GM21619 (cell line): Measurements from ENCODE around the gene PSAP.

Experiments used
- ATAC-seq: cut with Tn5 transposase; IDR thresholded peaks from one replicate; pipeline ENCODE4 v1.9.1; 2021; ENCODE audit not compliant: unreplicated experiment

The PSAP gene

GRCh38 chr10:71810048-71810750 lies 40.9 kb downstream of the PSAP start:
- no peak for ATAC-seq

GRCh38 chr10:71809628-71810027 lies 41.4 kb downstream of the PSAP start:
- ATAC-seq: no peak

GRCh38 chr10:71807557-71808510 lies 43.2 kb downstream of the PSAP start:
- no peak for ATAC-seq

- ATAC-seq: no peak
Observed at GRCh38 chr10:71806704-71807556, 44.1 kb downstream of the PSAP start.

DNA sequence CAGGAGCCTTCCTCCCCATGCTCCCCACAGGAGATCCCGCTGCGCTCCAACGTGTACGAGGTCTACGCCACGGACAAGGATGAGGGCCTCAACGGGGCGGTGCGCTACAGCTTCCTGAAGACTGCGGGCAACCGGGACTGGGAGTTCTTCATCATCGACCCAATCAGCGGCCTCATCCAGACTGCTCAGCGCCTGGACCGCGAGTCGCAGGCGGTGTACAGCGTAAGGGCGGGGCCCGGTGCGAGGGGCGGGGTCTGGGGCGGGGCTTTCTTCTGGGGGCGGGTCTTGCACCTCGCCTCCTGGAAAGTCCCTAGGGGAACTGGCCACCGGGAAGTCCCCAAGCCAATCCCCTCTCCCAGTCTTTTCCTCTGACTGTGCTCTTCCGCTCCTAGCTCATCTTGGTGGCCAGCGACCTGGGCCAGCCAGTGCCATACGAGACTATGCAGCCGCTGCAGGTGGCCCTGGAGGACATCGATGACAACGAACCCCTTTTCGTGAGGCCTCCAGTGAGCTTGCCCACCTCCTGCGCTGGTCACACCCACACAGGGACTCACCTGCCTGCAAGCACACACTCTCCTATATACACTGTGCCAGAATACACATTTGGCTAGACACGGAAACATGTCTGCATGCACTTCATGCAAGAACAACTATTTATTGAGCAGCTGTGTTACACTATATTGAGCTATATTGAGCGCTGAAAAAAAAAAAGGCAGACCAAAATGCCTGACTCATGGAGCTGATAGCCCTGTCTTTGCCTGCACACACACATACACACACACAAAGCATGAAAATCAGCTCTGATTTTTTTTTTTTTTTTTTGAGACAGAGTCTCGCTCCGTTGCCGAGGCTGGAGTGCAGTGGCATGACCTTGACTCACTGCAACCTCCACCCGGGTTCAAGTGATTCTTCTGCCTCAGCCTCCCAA lies 45.0 kb downstream of the PSAP start:
- ATAC-seq: no peak

- no peak for ATAC-seq
Observed at GRCh38 chr10:71804077-71804476, 47.0 kb downstream of the PSAP start.

DNA sequence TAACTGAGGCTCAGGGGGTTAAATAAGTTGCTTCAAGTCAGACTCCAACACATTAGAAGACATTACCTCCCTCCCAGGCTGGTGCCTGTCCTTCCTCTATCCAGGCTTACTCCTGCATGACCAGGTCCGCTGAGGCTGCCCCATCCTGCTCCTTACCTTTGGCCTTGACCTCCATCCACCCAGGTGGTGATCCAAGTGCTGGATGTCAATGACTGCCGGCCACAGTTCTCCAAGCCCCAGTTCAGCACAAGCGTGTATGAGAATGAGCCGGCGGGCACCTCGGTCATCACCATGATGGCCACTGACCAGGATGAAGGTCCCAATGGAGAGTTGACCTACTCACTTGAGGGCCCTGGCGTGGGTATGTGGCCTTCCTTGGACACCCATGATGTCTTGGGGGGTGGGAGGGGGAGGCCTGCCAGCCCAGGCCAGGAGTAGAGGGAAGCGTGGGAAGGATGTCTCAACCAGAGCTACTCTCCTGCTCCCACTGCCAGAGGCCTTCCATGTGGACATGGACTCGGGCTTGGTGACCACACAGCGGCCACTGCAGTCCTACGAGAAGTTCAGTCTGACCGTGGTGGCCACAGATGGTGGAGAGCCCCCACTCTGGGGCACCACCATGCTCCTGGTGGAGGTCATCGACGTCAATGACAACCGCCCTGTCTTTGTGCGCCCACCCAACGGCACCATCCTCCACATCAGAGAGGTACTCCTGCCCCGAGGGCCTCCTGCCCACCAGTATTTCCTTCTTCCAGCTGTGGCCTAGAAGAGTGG lies 48.1 kb downstream of the PSAP start:
- no peak for ATAC-seq

GRCh38 chr10:71802235-71802634 lies 48.8 kb downstream of the PSAP start:
- no peak for ATAC-seq

DNA sequence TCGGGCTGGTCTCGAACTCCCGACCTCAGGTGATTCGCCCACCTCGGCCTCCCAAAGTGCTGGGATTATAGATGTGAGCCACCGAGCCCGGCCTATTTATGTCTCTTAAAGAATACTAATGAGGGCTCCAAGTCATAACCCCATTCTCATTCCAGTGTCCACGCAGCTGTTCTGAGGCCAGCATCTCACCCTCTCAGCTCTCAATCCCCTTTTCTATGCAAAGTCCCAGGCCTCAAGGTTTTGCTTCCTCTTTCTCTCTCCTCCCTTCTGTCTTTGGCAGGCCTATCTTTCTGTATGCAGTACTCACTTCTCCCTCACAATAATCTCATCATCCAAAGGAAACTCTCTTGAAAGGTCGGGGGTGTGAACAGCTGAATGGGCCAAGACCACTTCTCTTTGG lies 49.7 kb downstream of the PSAP start:
- ATAC-seq: peak; percentile 74

GRCh38 chr10:71799608-71800453 lies 51.2 kb downstream of the PSAP start:
- ATAC-seq: no peak

GRCh38 chr10:71799112-71799511 lies 51.9 kb downstream of the PSAP start:
- no peak for ATAC-seq

GRCh38 chr10:71798308-71798624 lies 52.8 kb downstream of the PSAP start:
- ATAC-seq: no peak

DNA sequence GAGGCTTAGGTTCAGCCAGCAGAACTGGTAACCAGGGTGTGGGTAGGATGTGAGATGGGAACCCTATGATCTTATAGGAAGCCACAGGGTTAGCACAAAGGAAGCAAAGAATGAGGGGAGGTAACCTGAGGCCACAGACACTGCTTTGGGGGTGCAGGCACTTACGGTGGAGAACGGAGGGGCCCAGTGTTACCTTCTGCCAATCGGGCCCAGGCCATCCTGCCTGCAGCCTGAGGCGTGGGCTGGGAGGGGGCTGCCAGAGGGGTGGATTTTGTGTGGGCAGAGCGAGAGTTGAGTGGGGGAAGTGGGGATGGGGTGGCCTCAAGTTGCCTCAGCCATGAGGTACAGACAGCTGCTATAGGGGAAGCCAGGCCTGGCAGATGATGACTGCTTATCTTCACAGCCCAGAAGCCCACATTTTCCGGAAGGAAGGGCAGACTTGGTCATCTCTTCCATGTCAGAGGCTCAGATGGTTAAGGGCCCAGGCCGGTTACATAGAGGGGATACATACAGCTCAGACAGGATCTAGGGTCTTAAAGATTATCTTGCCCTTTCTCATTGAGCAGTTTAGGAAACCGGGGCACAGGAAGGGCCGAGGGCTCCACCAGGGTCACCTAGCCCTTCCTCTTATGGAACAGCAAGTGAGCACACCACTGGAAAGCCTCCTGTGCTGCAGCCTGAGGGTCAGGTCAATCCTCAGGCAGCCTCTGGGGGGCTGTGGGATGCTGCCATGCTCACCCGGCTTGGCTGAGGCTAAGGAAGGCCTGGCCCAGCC lies 53.3 kb downstream of the PSAP start:
- ATAC-seq: no peak

DNA sequence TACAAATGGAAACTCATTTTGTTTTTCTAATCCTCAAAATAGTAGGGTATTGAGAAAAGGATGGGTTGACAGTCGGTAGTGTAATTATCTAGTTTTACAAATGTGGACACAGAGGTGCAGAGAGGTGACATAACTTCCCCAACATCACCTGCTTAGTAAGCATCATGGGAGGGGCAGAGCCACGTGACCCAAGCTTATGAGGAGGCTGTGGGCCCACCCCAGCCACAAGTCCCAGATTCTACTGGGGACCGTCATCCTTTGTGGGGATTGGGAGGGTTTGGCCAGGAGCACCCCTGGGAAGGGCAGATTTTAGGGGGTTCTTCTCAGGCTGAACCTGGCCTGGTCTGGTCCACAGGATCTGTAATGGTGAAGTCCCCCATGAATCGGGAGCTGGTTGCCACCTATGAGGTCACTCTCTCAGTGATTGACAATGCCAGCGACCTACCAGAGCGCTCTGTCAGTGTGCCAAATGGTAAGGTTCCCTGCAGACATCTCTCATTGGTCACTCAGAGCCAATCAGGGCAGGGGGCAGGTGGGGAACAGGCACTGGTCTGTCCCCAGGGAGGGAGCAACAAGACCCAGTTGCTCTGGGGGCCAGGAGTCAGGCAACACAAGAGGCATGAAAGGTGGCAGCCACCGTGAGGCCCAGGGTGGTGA lies 54.2 kb downstream of the PSAP start:
- no peak for ATAC-seq

DNA sequence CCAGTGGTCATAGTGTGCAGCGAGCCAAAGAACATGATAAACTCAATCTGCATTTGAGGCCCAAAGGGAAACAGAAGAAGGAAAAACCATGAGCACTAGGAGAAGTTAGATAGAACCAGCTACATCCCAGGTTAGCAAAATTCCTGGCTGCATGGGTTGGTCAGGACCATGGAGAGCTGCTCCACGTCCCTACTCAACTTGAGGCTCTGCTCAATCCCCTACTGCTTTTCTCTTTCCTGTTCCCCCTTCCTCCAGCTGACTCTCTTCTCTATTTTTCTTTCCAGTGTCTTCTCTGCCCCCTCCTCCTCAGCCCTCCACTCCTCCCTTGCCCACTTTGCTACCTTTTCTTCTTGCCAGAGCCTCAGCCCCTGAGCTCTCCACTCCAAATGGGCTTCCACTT lies 55.8 kb downstream of the PSAP start:
- no peak for ATAC-seq

GRCh38 chr10:71790749-71791440 lies 60.2 kb downstream of the PSAP start:
- peak; percentile 51 for ATAC-seq

- ATAC-seq: no peak
Observed at GRCh38 chr10:71789871-71790270, 61.2 kb downstream of the PSAP start.
